ENCODE measurements around the gene UNC5CL.

- TF ChIP-seq SUZ12 (IDR thresholded peaks at IDR 0.05; ENCODE audit: extremely low read depth, insufficient read depth, insufficient read length) = no peak
- no peak for TF ChIP-seq ZNF274 (IDR thresholded peaks at IDR 0.05; ENCODE audit: low read depth, low read length)
These were observed 41.6 kb upstream of the UNC5CL start for GRCh38 chr6:41080621-41081020.

All from NT2/D1 (cell line).